T-helper 1 cell (primary cell): ENCODE data around the gene TRIM22.
"Not testable (repeated sequence)": the region's sequence is repeated elsewhere in the genome, so short reads cannot be mapped to it uniquely, and the experiment has no call there.

Source experiments
- DNase-seq, 5 donors: peaks; one replicate each; pipeline ENCODE4 v3.0.0-alpha.2; 2012 to 2020
- total RNA-seq, 4 donors: gene quantifications; one replicate each; lab custom pipeline; 2026; lab: John Stamatoyannopoulos, UW

Gene TRIM22
- total RNA-seq: 273 to 475 (median 464) reads per million in 4 donors

- DNase-seq: peak in 4 of 5 donors; percentile 29 to 83 (median 33)
These were observed at the start of gene TRIM22 for GRCh38 chr11:5689551-5689983. TRIM22 (plus strand) TSS chr11:5689790; CDS start chr11:5696233, 6,443 bp downstream.

- DNase-seq: no peak
These were observed 49.6 kb upstream of the TRIM22 start for GRCh38 chr11:5639953-5640352.

- no peak for DNase-seq
These were observed 46.0 kb upstream of the TRIM22 start for GRCh38 chr11:5643585-5643984.

GRCh38 chr11:5646139-5646538 lies 43.5 kb upstream of the TRIM22 start:
- DNase-seq: no peak

- DNase-seq: no peak
These were observed 34.1 kb upstream of the TRIM22 start for GRCh38 chr11:5655474-5655873.

GRCh38 chr11:5656956-5657355 lies 32.6 kb upstream of the TRIM22 start:
- DNase-seq: not testable (repeated sequence)

GRCh38 chr11:5658318-5658717 lies 31.3 kb upstream of the TRIM22 start:
- no peak for DNase-seq

- DNase-seq: no peak
These were observed 26.1 kb upstream of the TRIM22 start for GRCh38 chr11:5663511-5663910.

- DNase-seq: no peak
These were observed 24.5 kb upstream of the TRIM22 start for GRCh38 chr11:5665051-5665570.

GRCh38 chr11:5665746-5666401 lies 23.7 kb upstream of the TRIM22 start:
- DNase-seq: no peak

- DNase-seq: no peak
These were observed 23.2 kb upstream of the TRIM22 start for GRCh38 chr11:5666402-5666793.

- DNase-seq: no peak
These were observed 17.8 kb upstream of the TRIM22 start for GRCh38 chr11:5671831-5672230.

GRCh38 chr11:5674391-5674790 lies 15.2 kb upstream of the TRIM22 start:
- DNase-seq: no peak

- no peak for DNase-seq
These were observed 9.8 kb upstream of the TRIM22 start for GRCh38 chr11:5679811-5680210.

- not testable (repeated sequence) for DNase-seq
These were observed 6.6 kb upstream of the TRIM22 start for GRCh38 chr11:5682890-5683441.

GRCh38 chr11:5683620-5684019 lies 6.0 kb upstream of the TRIM22 start:
- DNase-seq: peak in 1 of 5 donors; percentile 19

- no peak for DNase-seq
These were observed 5.4 kb upstream of the TRIM22 start for GRCh38 chr11:5684036-5684645.

- DNase-seq: peak; percentile 55 to 74 (median 69)
These were observed 4.8 kb upstream of the TRIM22 start, which contains the start of gene TRIM5 for GRCh38 chr11:5684646-5685362. TRIM5 (minus strand) TSS chr11:5685074; CDS start chr11:5680177, 4,897 bp downstream.

GRCh38 chr11:5686426-5686825 lies 3.2 kb upstream of the TRIM22 start:
- no peak for DNase-seq

- DNase-seq: no peak
These were observed 1.1 kb upstream of the TRIM22 start for GRCh38 chr11:5688482-5688881.

- no peak for DNase-seq
These were observed 626 bp downstream of the TRIM22 start for GRCh38 chr11:5690216-5690615.

GRCh38 chr11:5690736-5691135 lies 1.1 kb downstream of the TRIM22 start:
- DNase-seq: no peak
